GM21529 (cell line): ENCODE data around the gene C16orf74.

Experiments
- ATAC-seq: cut with Tn5 transposase; IDR thresholded peaks from one replicate; pipeline ENCODE4 v1.9.1; 2021; ENCODE audit not compliant: unreplicated experiment

The C16orf74 gene

DNA sequence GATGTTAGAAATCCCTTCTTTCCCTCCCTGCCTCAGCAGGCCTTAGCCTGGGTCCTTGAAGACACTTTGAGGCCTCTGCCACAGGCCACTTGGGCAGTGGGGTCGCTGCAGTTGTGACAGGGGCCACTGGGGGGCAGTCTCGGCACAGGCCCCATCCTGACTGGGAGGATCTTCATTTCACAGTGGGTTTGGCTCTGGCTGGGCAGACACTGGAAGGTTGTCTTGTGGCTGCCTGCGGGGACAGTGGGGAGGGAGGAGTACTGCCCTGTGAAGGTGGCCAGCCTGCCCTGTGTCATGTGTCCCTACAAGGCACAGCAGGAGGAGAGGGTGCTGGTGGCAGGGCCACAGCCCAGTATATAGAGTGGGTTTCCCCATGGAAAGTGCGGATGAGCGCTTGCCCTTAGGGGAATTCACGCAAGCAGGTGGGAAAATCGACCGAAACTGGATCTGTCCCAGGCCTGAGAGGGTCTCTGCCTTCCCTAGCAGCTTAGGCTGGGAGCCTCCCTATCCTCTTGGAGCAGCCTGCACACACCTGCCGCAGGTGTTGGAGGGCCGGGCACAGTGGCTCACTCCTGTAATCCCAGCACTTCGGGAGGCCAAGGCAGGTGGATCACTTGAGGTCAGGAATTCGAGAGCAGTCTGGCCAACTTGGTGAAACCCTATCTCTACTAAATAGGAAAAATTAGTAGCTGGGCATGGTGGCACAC, 90.9 kb downstream of the C16orf74 start:
- peak; percentile 55 for ATAC-seq

DNA sequence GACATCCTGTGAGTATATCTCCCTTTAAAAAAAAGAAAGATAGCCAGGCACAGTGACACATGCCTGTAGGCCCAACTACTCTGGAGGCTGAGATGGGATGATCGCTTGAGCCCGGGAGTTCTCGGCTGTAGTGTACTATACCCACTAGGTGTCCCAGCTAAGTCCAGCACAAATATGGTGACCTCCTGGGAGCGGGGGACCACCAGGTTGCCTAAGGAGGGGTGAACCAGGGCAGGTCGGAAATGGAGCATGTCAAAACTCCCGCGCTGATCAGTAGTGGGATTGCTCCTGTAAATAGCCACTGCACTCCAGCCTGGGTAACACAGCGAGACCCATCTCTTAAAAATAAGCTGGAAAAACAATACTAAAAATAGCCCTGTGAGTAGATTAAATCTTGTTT, 91.6 kb downstream of the C16orf74 start:
- no peak for ATAC-seq

GRCh38 chr16:85658504-85659326, 92.2 kb downstream of the C16orf74 start:
- ATAC-seq: no peak

DNA sequence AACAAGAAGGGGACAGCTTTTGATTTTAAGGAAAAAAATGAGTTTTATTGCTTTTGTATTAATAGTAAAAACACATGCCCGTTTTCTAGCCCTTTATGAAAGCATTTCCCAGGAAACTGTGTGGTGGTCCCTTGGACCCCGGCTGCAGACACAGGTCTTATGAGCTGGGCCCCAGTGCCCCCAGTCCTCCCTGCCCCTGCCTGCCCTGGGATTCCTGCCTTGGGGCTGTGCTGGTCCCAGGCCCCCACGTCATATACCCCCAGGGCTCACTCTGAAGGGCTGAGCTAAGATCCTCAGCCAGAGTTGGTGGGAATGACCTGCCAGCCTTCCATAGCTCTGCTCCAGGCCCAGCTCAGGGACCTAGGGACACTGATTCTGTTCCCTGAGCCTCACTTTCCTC, 92.9 kb downstream of the C16orf74 start:
- no peak for ATAC-seq
